ENCODE measurements around the gene INPP4B. TPM values are rescaled to one million over a fixed set of nuclear protein-coding genes. Genes with fewer than 3 reads are reported as not detected.

Gene INPP4B
- polyA plus RNA-seq, 1 of the 3 experiments (the other 2 are of a cell fraction) = 0.08 TPM

GRCh38 chr4:142016031-142016430 lies 830.1 kb downstream of the INPP4B start:
- no peaks in the 10 kb centered on the region for H3K9me3 ChIP-seq
- no peaks in the 10 kb centered on the region for H3K27me3 ChIP-seq (ENCODE audit: insufficient read depth)
- ChIA-PET CTCF (no interaction called here), POLR2A (no interaction called here)
- H3F3A ChIP-seq (replicated peaks; ENCODE audit: insufficient read depth) = no peaks in the 10 kb centered on the region
- no peaks in the 10 kb centered on the region for H3K79me2 ChIP-seq (ENCODE audit: insufficient read depth)
- TF ChIP-seq TCF12 (IDR thresholded peaks at IDR 0.05) = no peak
- TF ChIP-seq POLR2AphosphoS5 (IDR thresholded peaks at IDR 0.05; ENCODE audit: low read depth, low read length) = no peak
- no peaks in the 10 kb centered on the region for H4K20me1 ChIP-seq (ENCODE audit: insufficient read depth)
- DNase-seq = no peak
- H2AFZ ChIP-seq (ENCODE audit: low read depth) = no peak overlapping the region
- H3K9ac ChIP-seq = no peak overlapping the region
- H3K27ac ChIP-seq (ENCODE audit: low read depth in 2 of 2, low read length in 1 of 2) = no peak overlapping the region
- H3K4me1 ChIP-seq (ENCODE audit: control insufficient read depth in 1 of 2, insufficient read depth in 2 of 2, low read depth in 1 of 2, low read length in 1 of 2) = no peaks in the 10 kb centered on the region
- no peak overlapping the region for H3K4me3 ChIP-seq (ENCODE audit: low read depth in 2 of 2, low read length in 1 of 2)
- H3K9me2 ChIP-seq = no peaks in the 10 kb centered on the region
- H3K4me2 ChIP-seq = no peak overlapping the region
- no peaks in the 10 kb centered on the region for H3K36me3 ChIP-seq (replicated peaks in 1 of 2; ENCODE audit: control insufficient read depth in 1 of 2, insufficient read depth in 2 of 2, low read length in 1 of 2)

GRCh38 chr4:142009751-142010150 lies 836.4 kb downstream of the INPP4B start:
- Histone ChIP-seq H3K4me2 (no peak overlapping the region), H3K27ac (ENCODE audit: low read depth in 2 of 2, low read length in 1 of 2) (no peak overlapping the region), H3K9me2 (no peaks in the 10 kb centered on the region), H3F3A (replicated peaks; ENCODE audit: insufficient read depth) (no peaks in the 10 kb centered on the region), H3K79me2 (ENCODE audit: insufficient read depth) (no peaks in the 10 kb centered on the region), H3K36me3 (replicated peaks in 1 of 2; ENCODE audit: control insufficient read depth in 1 of 2, insufficient read depth in 2 of 2, low read length in 1 of 2) (no peaks in the 10 kb centered on the region), H3K9ac (no peak overlapping the region), H4K20me1 (ENCODE audit: insufficient read depth) (no peaks in the 10 kb centered on the region), H3K9me3 (peaks cover 6% of the 10 kb centered on the region; the same call in 1 of the 2 replicates), H2AFZ (ENCODE audit: low read depth) (no peak overlapping the region), H3K27me3 (ENCODE audit: insufficient read depth) (no peaks in the 10 kb centered on the region), H3K4me3 (ENCODE audit: low read depth in 2 of 2, low read length in 1 of 2) (no peak overlapping the region), H3K4me1 (ENCODE audit: control insufficient read depth in 1 of 2, insufficient read depth in 2 of 2, low read depth in 1 of 2, low read length in 1 of 2) (no peaks in the 10 kb centered on the region)
- ChIA-PET POLR2A (no interaction called here), CTCF (interaction anchor here (0.7 kb wide), 1 partner anchor 10 kb away, joined by 3 read pairs; no protein-coding TSS in a partner anchor)
- no peak for DNase-seq
- WGBS (ENCODE audit: low lambda C conversion rate) = 70% methylated on average over 2 of the region's 2 CpGs
- TF ChIP-seq EZH2phosphoT487 (IDR thresholded peaks at IDR 0.05; ENCODE audit: borderline replicate concordance, low read depth) (no peak), EP300 (IDR thresholded peaks at IDR 0.05; ENCODE audit: borderline replicate concordance in 1 of 2, low read depth in 1 of 2, low read length in 1 of 2) (no peak), SIN3A (IDR thresholded peaks at IDR 0.05; ENCODE audit: borderline replicate concordance, low read depth, low read length) (no peak), TEAD4 (IDR thresholded peaks at IDR 0.05; ENCODE audit: borderline replicate concordance, insufficient read depth) (no peak), CHD2 (IDR thresholded peaks at IDR 0.05; ENCODE audit: low read length, partially characterized antibody) (no peak), ZBTB33 (IDR thresholded peaks at IDR 0.05; ENCODE audit: borderline replicate concordance, low read depth) (no peak), RFX5 (IDR thresholded peaks at IDR 0.05; ENCODE audit: low read length) (no peak), POLR2AphosphoS5 (IDR thresholded peaks at IDR 0.05; ENCODE audit: low read depth, low read length) (no peak), RAD21 (IDR thresholded peaks at IDR 0.05; ENCODE audit: low read length) (no peak), GATA2 (CRISPR knock-in tag; IDR thresholded peaks at IDR 0.05) (no peak), YY1 (IDR thresholded peaks at IDR 0.05; ENCODE audit: low read depth) (no peak), ELF1 (IDR thresholded peaks at IDR 0.05) (no peak), FOXJ3 (CRISPR knock-in tag; IDR thresholded peaks at IDR 0.05) (no peak), REST (IDR thresholded peaks at IDR 0.05; ENCODE audit: low read depth, low read length) (no peak), GABPA (IDR thresholded peaks at IDR 0.05; ENCODE audit: low read depth) (no peak)
